Endothelial cell of umbilical vein (primary cell): ENCODE data around the gene DDX51. TPM values are rescaled to one million over a fixed set of nuclear protein-coding genes. Genes with fewer than 3 reads are reported as not detected.
A peak's percentile ranks its signal among the peaks of the same experiment; 100 is the strongest.

Experiments
- BruUV-seq: library from RNA; stranded (reverse); fragments of 400-500 nt; replicated peaks from 2 replicates; lab custom pipeline; 2021; lab: Mats Ljungman, UMichigan
- CTCF ChIA-PET: fragments of 300-600, 350-600 bp; sonication (Branson Sonifier 250); formaldehyde crosslinking; loops from one replicate; lab custom pipeline; 2021; ENCODE audit warnings: antibody characterized with exemption, inconsistent platforms; lab: Charles Lee
- POLR2A ChIA-PET: fragments of 300-600, 350-600 bp; sonication (Branson Sonifier 250); formaldehyde crosslinking; loops from one replicate; lab custom pipeline; 2021; ENCODE audit warnings: antibody characterized with exemption, inconsistent platforms; lab: Charles Lee
- DNase-seq: peaks from one replicate; pipeline ENCODE4 v3.0.0-alpha.2; 2011; ENCODE audit warnings: low read depth, low spot score
- FAIRE-seq: peaks from 2 replicates; lab custom pipeline; 2011; peaks lifted over from hg19 to GRCh38; lab: Jason Lieb, UNC
- H2AFZ ChIP-seq: 2 replicates; pipeline ENCODE4 v1.6.0; 2012; ENCODE audit warnings: low read depth, low read length, control low read depth, inconsistent platforms
- H3K27ac ChIP-seq: 2 replicates; pipeline ENCODE4 v1.5.1; 2011; ENCODE audit warnings: low read depth, mild to moderate bottlenecking, control low read depth, low read length, moderate library complexity; ENCODE audit not compliant: insufficient read depth
- H3K27me3 ChIP-seq, 2 experiments: 2 replicates each; pipeline versions ENCODE4 v1.6.0 to v1.6.1; 2011; ENCODE audit warnings: low read length in 2 of 2, mixed read lengths in 1 of 2; ENCODE audit not compliant: control insufficient read depth in 2 of 2, insufficient read depth in 2 of 2
- H3K36me3 ChIP-seq, 2 experiments: 2 replicates in 1 of 2; 3 replicates in 1 of 2; pipeline ENCODE4 v1.5.1; 2011; ENCODE audit warnings: low read length in 2 of 2, mild to moderate bottlenecking in 1 of 2, moderate library complexity in 1 of 2; ENCODE audit not compliant: control insufficient read depth in 2 of 2, insufficient read depth in 2 of 2; ENCODE audit errors: extremely low read depth in 1 of 2
- H3K4me1 ChIP-seq: 3 replicates; pipeline ENCODE4 v1.5.1; 2011; ENCODE audit warnings: mild to moderate bottlenecking, low read length; ENCODE audit not compliant: control insufficient read depth, insufficient read depth; ENCODE audit errors: extremely low read depth
- H3K4me2 ChIP-seq: 2 replicates; pipeline ENCODE4 v1.6.1; 2011; ENCODE audit warnings: low read length, control low read depth, mixed read lengths; ENCODE audit not compliant: insufficient read depth
- H3K4me3 ChIP-seq, 3 experiments: fragments of 200-600 bp in 1 of 3; sonication (generic), shearing (Covaris generic) in 1 of 3; replicated peaks in 1 of 3; 2 replicates each; pipeline ENCODE4 v1.5.1; 2011 to 2016; ENCODE audit warnings: control low read depth in 3 of 3, low read length in 3 of 3, mild to moderate bottlenecking in 2 of 3, inconsistent platforms in 1 of 3, low read depth in 1 of 3, moderate library complexity in 1 of 3; ENCODE audit not compliant: insufficient read depth in 1 of 3
- H3K79me2 ChIP-seq: 2 replicates; pipeline ENCODE4 v1.6.0; 2012; ENCODE audit warnings: low read length, inconsistent platforms; ENCODE audit not compliant: control insufficient read depth, insufficient read depth
- H3K9ac ChIP-seq: replicated peaks from 2 replicates; pipeline ENCODE3; 2011; ENCODE audit warnings: low read length, control low read depth; ENCODE audit not compliant: insufficient read depth; ENCODE audit errors: extremely low read depth
- H3K9me1 ChIP-seq: replicated peaks from 3 replicates; pipeline ENCODE4 v1.6.0; 2011; ENCODE audit warnings: mild to moderate bottlenecking, low read length; ENCODE audit not compliant: control insufficient read depth, insufficient read depth; ENCODE audit errors: extremely low read depth
- H3K9me3 ChIP-seq: replicated peaks from 2 replicates; pipeline ENCODE4 v1.5.1; 2012; ENCODE audit warnings: low read length, inconsistent platforms; ENCODE audit not compliant: control insufficient read depth, insufficient read depth
- H4K20me1 ChIP-seq: replicated peaks from 2 replicates; pipeline ENCODE3; 2011; ENCODE audit warnings: mild to moderate bottlenecking, low read length; ENCODE audit not compliant: control insufficient read depth, insufficient read depth; ENCODE audit errors: extremely low read depth
- EZH2 ChIP-seq: IDR thresholded peaks from 2 replicates; pipeline ENCODE4 v1.6.1; 2012; ENCODE audit warnings: borderline replicate concordance, low read depth, mild to moderate bottlenecking, moderate library complexity, low read length, inconsistent platforms; ENCODE audit not compliant: severe bottlenecking
- FOS ChIP-seq: IDR thresholded peaks from 2 replicates; pipeline ENCODE4 v1.6.1; 2011; ENCODE audit warnings: mild to moderate bottlenecking, low read length, moderate library complexity, borderline replicate concordance; ENCODE audit not compliant: insufficient read depth
- MAX ChIP-seq: IDR thresholded peaks from 2 replicates; pipeline ENCODE4 v1.6.1; 2011; ENCODE audit not compliant: insufficient read depth, insufficient read length
- POLR2AphosphoS5 ChIP-seq: IDR thresholded peaks from 2 replicates; pipeline ENCODE4 v1.6.1; 2012; ENCODE audit warnings: low read depth, mild to moderate bottlenecking, control low read depth, low read length, moderate library complexity; ENCODE audit not compliant: insufficient read depth
- dilution Hi-C: fragments of 300-500 bp; cut with MboI; formaldehyde crosslinking; loops from one replicate; pipeline ENCODE4 v1.15.0; 2019; ENCODE audit warnings: low sequenced_read_pairs; ENCODE audit not compliant: extremely low pct_ligation_motif_present
- intact Hi-C: fragments of 100-400 bp; cut with micrococcal nuclease; formaldehyde crosslinking; loops from one replicate; pipeline ENCODE4 v1.10.0; 2022
- polyA plus RNA-seq, 4 experiments: library from polyadenylated mRNA; depleted of rRNA in 3 of 4; stranded (reverse) in 3 of 4; unstranded in 1 of 4; fragments of >200 nt; gene quantifications; 2 replicates each; pipeline versions ENCODE4 v1.2.1 to v1.2.3, GENCODE V29; 2011 to 2012; ENCODE audit warnings: missing spikeins in 1 of 4
- total RNA-seq: library from RNA; stranded (reverse); gene quantifications from 2 replicates; pipeline ENCODE4 v1.2.3, GENCODE V29; 2021
- TF ChIP-seq, protein P1 (sequence below), 2 donors: IDR thresholded peaks; 1 replicate in 1 of 2; 2 replicates in 1 of 2; pipeline ENCODE4 v1.5.1; 2011; ENCODE audit warnings: low read length in 2 of 2, mild to moderate bottlenecking in 2 of 2, moderate library complexity in 2 of 2, control low read depth in 1 of 2, inconsistent platforms in 1 of 2, low read depth in 1 of 2; ENCODE audit not compliant: insufficient read depth in 1 of 2; ENCODE audit errors: extremely low read depth in 1 of 2

DDX51 gene
- total and polyA plus RNA-seq, 2 donors (not counting 3 experiments of a cell fraction or from before 2014, with no cell fraction given) = 11.4 to 23.5 TPM

DNA sequence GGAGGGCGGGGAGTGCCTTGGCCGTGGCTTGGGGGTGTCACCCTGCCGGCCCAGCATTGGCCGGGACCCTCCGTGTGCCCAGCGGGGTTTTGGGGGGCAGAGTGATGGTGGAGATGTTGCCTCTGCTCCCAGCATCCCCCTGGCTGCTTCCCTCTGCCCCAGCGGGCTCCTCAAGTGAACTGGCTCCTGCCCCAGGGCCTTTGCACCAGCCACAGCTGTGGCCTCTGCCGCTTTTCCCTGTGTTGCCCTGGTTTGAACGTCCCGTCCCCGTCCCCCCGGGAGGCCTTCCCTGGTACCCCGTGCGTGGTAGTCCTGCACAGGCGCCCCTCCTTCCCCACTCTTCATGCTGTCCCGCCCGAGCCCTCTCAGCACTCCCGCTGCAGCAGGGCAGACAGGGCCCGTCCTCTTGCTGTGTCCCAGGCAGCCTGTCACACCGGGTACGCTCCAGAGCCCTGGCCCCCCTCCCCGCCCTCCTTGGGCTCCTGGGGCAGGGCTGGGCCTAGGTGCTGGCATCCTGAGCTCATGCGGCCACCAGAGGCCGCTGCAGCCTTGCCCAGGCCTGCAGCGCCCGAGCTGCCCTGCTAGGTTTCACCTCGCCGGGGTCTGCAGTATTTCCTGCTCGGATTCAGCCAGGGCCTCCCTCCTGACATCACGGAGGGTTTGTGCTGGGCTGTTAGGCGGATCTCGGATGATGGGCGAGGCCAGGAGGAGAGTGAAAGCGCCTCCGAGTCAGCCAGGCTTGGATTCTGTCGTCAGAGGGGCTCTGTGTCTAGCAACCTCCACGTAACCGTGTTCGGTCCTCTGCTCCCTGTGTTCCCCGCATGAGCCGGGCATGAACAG, 9.6 kb upstream of the DDX51 start:
- Histone ChIP-seq H3K4me2 (no peak overlapping the region), H3K9me1 (no peaks in the 10 kb centered on the region), H3K4me1 (no peaks in the 10 kb centered on the region), H3K27me3 (no peaks in the 10 kb centered on the region), H3K27ac (no peak overlapping the region), H3K9ac (no peak overlapping the region), H3K4me3 (no peak overlapping the region), H3K9me3 (no peaks in the 10 kb centered on the region), H2AFZ (no peak overlapping the region), H3K36me3 (peaks cover 0 to 6% of the 10 kb centered on the region in 2 experiments), H3K79me2 (no peaks in the 10 kb centered on the region), H4K20me1 (no peaks in the 10 kb centered on the region)
- intact Hi-C loops (loop anchor here (1.0 kb wide), 3 partner anchors 66 to 408 kb away; no protein-coding TSS in a partner anchor), dilution Hi-C loops (no loop called here)
- DNase-seq (peak; percentile 53), FAIRE-seq (peak; percentile 69)
- CTCF ChIA-PET = interaction anchor here (0.5 to 1.8 kb wide), 40 partner anchors 9 to 463 kb away, joined by 3 to 119 read pairs (median 4); no protein-coding TSS in a partner anchor
- POLR2A ChIA-PET = interaction anchor here (0.6 kb wide), 1 partner anchor 61 kb away, joined by 3 read pairs; no protein-coding TSS in a partner anchor
- no peak for TF ChIP-seq EZH2
- TF ChIP-seq, protein P1, sequence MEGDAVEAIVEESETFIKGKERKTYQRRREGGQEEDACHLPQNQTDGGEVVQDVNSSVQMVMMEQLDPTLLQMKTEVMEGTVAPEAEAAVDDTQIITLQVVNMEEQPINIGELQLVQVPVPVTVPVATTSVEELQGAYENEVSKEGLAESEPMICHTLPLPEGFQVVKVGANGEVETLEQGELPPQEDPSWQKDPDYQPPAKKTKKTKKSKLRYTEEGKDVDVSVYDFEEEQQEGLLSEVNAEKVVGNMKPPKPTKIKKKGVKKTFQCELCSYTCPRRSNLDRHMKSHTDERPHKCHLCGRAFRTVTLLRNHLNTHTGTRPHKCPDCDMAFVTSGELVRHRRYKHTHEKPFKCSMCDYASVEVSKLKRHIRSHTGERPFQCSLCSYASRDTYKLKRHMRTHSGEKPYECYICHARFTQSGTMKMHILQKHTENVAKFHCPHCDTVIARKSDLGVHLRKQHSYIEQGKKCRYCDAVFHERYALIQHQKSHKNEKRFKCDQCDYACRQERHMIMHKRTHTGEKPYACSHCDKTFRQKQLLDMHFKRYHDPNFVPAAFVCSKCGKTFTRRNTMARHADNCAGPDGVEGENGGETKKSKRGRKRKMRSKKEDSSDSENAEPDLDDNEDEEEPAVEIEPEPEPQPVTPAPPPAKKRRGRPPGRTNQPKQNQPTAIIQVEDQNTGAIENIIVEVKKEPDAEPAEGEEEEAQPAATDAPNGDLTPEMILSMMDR (IDR thresholded peaks at IDR 0.05; ENCODE audit: extremely low read depth in 1 of 2, insufficient read depth in 1 of 2, low read depth in 1 of 2, low read length in 2 of 2) = peak; percentile 89 to 98
- no TSS peak for BruUV-seq

- TF ChIP-seq POLR2AphosphoS5 (no peak), MAX (no peak), FOS (no peak)
- Histone ChIP-seq H3K4me1 (no peaks in the 10 kb centered on the region), H3K4me2 (no peak overlapping the region), H3K27me3 (no peaks in the 10 kb centered on the region), H3K9me1 (no peaks in the 10 kb centered on the region), H3K9me3 (no peaks in the 10 kb centered on the region), H3K79me2 (no peaks in the 10 kb centered on the region), H3K36me3 (peaks cover 0 to 6% of the 10 kb centered on the region in 2 experiments), H3K9ac (no peak overlapping the region), H3K27ac (no peak overlapping the region), H4K20me1 (no peaks in the 10 kb centered on the region), H3K4me3 (no peak overlapping the region), H2AFZ (no peak overlapping the region)
- no TSS peak for BruUV-seq
- no peak for DNase-seq
- POLR2A ChIA-PET = no interaction called here
- CTCF ChIA-PET = interaction anchor here (1.4 to 1.8 kb wide), 3 partner anchors 221 to 371 kb away, joined by 9 to 119 read pairs (median 15); no protein-coding TSS in a partner anchor
- dilution Hi-C loops (no loop called here), intact Hi-C loops (loop anchor here (1.0 kb wide), 1 partner anchor 408 kb away; no protein-coding TSS in a partner anchor)
- no peak for FAIRE-seq
These were observed 8.8 kb upstream of the DDX51 start for GRCh38 chr12:132152953-132153352.
